Measurements from ENCODE around the gene ZNF526. TPM values are rescaled to one million over a fixed set of nuclear protein-coding genes. Genes with fewer than 3 reads are reported as not detected.

ZNF526 gene
- total and polyA plus RNA-seq, 9 of the 15 experiments (the other 6 are each of a cell fraction or from before 2014, with no cell fraction given), result 1.3 to 17.9 (median 6.2) TPM

DNA sequence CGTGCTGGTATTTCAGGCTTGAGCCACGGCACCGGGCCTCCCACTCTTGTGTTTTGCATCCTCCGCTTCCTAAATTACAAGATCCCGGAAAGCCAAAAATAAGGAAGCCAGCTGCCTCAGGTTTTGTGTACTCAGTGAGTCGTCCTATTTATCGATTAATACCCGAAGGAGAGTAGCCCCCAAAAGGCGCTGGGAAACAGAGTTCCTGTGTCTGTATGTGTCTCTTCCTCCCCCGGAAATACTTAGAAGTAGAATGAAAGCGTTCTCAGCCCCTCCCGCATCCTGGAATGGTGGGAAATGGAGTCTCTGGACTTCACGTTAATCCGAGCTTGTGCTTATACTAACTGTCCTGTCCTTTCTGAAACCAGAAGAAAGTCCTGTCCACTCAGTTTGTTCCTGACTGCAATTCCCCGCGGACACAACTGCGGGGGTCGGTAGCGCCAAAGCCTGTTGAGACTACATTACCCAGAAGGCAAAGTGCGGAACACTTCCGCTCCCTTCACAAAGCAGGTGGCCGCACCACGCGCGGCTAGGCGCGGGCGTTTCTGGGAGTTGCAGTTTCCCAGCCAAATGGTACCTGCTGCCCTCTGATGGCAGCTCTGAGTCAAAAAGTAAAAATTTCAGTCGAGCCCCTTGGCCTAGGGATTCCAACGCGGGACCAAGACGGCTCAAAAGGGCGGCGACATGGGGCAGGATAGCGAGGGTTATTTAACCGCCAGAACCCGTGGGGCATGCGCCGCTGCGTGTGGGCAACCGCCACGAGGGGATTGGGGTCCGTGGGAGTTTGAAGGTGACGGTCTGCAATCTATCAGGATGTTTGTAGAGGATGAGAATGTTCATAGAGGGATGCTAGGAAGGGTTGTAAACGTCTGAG, 24.5 kb downstream of the ZNF526 start (continued):
- TF ChIP-seq, protein P1, sequence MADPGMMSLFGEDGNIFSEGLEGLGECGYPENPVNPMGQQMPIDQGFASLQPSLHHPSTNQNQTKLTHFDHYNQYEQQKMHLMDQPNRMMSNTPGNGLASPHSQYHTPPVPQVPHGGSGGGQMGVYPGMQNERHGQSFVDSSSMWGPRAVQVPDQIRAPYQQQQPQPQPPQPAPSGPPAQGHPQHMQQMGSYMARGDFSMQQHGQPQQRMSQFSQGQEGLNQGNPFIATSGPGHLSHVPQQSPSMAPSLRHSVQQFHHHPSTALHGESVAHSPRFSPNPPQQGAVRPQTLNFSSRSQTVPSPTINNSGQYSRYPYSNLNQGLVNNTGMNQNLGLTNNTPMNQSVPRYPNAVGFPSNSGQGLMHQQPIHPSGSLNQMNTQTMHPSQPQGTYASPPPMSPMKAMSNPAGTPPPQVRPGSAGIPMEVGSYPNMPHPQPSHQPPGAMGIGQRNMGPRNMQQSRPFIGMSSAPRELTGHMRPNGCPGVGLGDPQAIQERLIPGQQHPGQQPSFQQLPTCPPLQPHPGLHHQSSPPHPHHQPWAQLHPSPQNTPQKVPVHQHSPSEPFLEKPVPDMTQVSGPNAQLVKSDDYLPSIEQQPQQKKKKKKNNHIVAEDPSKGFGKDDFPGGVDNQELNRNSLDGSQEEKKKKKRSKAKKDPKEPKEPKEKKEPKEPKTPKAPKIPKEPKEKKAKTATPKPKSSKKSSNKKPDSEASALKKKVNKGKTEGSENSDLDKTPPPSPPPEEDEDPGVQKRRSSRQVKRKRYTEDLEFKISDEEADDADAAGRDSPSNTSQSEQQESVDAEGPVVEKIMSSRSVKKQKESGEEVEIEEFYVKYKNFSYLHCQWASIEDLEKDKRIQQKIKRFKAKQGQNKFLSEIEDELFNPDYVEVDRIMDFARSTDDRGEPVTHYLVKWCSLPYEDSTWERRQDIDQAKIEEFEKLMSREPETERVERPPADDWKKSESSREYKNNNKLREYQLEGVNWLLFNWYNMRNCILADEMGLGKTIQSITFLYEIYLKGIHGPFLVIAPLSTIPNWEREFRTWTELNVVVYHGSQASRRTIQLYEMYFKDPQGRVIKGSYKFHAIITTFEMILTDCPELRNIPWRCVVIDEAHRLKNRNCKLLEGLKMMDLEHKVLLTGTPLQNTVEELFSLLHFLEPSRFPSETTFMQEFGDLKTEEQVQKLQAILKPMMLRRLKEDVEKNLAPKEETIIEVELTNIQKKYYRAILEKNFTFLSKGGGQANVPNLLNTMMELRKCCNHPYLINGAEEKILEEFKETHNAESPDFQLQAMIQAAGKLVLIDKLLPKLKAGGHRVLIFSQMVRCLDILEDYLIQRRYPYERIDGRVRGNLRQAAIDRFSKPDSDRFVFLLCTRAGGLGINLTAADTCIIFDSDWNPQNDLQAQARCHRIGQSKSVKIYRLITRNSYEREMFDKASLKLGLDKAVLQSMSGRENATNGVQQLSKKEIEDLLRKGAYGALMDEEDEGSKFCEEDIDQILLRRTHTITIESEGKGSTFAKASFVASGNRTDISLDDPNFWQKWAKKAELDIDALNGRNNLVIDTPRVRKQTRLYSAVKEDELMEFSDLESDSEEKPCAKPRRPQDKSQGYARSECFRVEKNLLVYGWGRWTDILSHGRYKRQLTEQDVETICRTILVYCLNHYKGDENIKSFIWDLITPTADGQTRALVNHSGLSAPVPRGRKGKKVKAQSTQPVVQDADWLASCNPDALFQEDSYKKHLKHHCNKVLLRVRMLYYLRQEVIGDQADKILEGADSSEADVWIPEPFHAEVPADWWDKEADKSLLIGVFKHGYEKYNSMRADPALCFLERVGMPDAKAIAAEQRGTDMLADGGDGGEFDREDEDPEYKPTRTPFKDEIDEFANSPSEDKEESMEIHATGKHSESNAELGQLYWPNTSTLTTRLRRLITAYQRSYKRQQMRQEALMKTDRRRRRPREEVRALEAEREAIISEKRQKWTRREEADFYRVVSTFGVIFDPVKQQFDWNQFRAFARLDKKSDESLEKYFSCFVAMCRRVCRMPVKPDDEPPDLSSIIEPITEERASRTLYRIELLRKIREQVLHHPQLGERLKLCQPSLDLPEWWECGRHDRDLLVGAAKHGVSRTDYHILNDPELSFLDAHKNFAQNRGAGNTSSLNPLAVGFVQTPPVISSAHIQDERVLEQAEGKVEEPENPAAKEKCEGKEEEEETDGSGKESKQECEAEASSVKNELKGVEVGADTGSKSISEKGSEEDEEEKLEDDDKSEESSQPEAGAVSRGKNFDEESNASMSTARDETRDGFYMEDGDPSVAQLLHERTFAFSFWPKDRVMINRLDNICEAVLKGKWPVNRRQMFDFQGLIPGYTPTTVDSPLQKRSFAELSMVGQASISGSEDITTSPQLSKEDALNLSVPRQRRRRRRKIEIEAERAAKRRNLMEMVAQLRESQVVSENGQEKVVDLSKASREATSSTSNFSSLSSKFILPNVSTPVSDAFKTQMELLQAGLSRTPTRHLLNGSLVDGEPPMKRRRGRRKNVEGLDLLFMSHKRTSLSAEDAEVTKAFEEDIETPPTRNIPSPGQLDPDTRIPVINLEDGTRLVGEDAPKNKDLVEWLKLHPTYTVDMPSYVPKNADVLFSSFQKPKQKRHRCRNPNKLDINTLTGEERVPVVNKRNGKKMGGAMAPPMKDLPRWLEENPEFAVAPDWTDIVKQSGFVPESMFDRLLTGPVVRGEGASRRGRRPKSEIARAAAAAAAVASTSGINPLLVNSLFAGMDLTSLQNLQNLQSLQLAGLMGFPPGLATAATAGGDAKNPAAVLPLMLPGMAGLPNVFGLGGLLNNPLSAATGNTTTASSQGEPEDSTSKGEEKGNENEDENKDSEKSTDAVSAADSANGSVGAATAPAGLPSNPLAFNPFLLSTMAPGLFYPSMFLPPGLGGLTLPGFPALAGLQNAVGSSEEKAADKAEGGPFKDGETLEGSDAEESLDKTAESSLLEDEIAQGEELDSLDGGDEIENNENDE (IDR thresholded peaks at IDR 0.05; ENCODE audit: low read depth, low read length), result no peak
- TF ChIP-seq, protein P2, sequence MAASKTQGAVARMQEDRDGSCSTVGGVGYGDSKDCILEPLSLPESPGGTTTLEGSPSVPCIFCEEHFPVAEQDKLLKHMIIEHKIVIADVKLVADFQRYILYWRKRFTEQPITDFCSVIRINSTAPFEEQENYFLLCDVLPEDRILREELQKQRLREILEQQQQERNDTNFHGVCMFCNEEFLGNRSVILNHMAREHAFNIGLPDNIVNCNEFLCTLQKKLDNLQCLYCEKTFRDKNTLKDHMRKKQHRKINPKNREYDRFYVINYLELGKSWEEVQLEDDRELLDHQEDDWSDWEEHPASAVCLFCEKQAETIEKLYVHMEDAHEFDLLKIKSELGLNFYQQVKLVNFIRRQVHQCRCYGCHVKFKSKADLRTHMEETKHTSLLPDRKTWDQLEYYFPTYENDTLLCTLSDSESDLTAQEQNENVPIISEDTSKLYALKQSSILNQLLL (CRISPR knock-in tag; IDR thresholded peaks at IDR 0.05; ENCODE audit: borderline replicate concordance), result no peak
- no peak for TF ChIP-seq ZNF384 (IDR thresholded peaks at IDR 0.05; ENCODE audit: low read depth, low read length)
- TF ChIP-seq, protein P3, sequence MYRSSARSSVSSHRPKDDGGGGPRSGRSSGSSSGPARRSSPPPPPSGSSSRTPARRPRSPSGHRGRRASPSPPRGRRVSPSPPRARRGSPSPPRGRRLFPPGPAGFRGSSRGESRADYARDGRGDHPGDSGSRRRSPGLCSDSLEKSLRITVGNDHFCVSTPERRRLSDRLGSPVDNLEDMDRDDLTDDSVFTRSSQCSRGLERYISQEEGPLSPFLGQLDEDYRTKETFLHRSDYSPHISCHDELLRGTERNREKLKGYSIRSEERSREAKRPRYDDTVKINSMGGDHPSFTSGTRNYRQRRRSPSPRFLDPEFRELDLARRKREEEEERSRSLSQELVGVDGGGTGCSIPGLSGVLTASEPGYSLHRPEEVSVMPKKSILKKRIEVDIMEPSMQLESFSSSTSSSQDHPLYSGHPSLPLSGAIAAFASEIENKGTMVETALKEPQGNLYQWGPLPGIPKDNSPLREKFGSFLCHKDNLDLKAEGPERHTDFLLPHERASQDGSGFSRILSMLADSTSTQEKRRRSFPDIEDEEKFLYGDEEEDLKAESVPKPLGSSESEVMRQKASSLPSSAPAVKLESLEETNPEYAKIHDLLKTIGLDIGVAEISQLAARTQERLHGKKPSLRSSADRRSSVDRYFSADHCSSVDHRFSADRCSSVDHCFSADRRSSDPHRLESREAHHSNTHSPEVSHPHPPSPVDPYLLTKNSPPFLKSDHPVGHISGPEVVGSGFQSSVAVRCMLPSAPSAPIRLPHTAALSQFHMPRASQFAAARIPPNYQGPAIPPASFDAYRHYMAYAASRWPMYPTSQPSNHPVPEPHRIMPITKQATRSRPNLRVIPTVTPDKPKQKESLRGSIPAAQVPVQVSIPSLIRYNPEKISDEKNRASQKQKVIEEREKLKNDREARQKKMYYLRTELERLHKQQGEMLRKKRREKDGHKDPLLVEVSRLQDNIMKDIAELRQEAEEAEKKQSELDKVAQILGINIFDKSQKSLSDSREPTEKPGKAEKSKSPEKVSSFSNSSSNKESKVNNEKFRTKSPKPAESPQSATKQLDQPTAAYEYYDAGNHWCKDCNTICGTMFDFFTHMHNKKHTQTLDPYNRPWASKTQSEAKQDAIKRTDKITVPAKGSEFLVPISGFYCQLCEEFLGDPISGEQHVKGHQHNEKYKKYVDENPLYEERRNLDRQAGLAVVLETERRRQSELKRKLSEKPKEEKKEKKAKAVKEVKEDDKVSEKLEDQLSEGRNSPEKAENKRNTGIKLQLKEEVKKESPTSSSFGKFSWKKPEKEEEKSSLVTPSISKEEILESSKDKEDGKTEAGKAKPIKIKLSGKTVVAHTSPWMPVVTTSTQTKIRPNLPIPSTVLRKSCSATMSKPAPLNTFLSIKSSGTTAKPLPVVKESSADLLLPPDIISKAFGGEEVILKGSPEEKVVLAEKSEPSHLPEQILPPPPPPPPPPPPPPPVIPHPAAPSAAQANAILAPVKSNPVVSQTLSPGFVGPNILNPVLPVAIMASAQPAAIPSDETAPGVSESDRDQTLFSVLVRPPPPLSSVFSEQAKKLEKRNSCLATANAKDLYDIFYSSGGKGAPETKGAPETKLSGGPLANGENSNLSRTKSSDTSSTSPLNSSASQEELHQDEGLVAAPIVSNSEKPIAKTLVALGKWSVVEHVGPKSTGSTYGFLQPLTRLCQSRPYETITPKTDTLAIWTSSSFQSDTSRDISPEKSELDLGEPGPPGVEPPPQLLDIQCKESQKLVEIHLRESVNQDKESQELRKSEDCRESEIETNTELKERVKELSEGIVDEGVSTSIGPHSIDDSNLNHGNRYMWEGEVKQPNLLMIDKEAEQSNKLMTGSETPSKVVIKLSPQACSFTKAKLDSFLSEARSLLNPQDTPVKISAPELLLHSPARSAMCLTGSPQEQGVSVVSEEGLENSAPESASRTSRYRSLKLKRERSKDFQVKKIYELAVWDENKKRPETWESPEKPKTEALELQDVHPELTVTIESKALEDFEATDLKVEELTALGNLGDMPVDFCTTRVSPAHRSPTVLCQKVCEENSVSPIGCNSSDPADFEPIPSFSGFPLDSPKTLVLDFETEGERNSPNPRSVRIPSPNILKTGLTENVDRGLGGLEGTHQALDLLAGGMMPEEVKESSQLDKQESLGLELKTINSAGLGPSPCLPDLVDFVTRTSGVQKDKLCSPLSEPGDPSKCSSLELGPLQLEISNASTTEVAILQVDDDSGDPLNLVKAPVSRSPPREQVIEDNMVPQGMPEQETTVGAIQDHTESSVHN (IDR thresholded peaks at IDR 0.05; ENCODE audit: borderline replicate concordance in 1 of 2, low read depth in 1 of 2), result no peak

Measured in K562 (cell line).